T-helper 2 cell treated with Interferon-gamma antibody and Interleukin-4, amounts not matched to agents 5 μg/mL and 100 μg/mL, for 36 hours (primary cell): ENCODE data around the gene INCA1.

Experiments
- DNase-seq: peaks from one replicate; pipeline ENCODE4 v3.0.0; 2021; ENCODE audit warnings: low spot score
- H3K27ac Mint-ChIP-seq: one replicate; pipeline ENCODE4 v1.8.0; 2021; ENCODE audit warnings: mild to moderate bottlenecking, mixed read lengths
- H3K27me3 Mint-ChIP-seq: one replicate; pipeline ENCODE4 v1.8.0; 2021; ENCODE audit warnings: low read depth, mixed read lengths
- H3K36me3 Mint-ChIP-seq: one replicate; pipeline ENCODE4 v1.8.0; 2021; ENCODE audit warnings: low read depth, mixed read lengths
- H3K4me1 Mint-ChIP-seq: one replicate; pipeline ENCODE4 v1.8.0; 2021; ENCODE audit warnings: low read depth, mixed read lengths
- H3K4me3 Mint-ChIP-seq: one replicate; pipeline ENCODE4 v1.8.0; 2022; ENCODE audit warnings: mild to moderate bottlenecking, moderate library complexity, mixed read lengths
- H3K9me3 Mint-ChIP-seq: one replicate; pipeline ENCODE4 v1.8.0; 2021; ENCODE audit warnings: mixed read lengths

The INCA1 gene

DNA sequence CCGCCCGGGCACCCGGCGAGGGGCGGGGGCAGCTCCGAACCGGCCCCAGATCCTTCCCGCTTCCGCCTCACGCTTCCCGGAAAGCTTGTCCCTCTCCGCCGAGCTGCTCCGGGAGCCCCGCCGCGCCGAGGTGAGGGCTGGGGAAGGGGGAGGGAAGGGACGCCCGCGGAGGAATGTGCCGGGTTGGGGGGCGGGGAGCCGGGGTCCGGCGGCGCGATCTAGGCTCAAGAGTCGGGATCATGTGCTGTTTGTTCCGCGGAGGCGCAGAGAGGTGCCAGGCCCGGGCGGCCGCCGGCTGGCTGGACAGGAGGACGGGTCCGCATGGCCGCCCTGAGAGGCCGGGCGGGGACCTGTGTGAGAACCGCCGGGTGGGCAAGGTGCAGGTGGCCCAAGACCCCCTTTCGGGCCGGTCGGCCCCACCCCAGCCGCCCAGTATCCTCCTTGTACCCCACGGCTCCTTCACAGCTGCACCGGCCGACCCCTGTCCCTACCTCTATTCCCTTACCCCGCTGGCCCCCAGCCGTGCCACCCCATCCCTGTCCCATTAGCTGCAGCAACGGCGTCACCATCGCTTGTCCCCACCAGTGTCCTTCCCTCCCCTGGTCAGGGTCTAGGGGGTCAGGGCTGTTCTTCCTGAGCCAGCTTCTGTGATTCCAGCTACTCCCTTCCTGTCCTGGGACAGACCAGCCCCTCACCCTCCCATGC is 857 bp upstream of the INCA1 start:
- H3K27ac Mint-ChIP-seq, result peak overlapping the region; percentile 63
- no peaks in the 10 kb centered on the region for H3K27me3 Mint-ChIP-seq
- peak overlapping the region; percentile 89 for H3K4me3 Mint-ChIP-seq
- H3K9me3 Mint-ChIP-seq, result no peaks in the 10 kb centered on the region
- no peak for DNase-seq
- H3K4me1 Mint-ChIP-seq, result peaks cover 18% of the 10 kb centered on the region
- H3K36me3 Mint-ChIP-seq, result peaks cover 11% of the 10 kb centered on the region

DNA sequence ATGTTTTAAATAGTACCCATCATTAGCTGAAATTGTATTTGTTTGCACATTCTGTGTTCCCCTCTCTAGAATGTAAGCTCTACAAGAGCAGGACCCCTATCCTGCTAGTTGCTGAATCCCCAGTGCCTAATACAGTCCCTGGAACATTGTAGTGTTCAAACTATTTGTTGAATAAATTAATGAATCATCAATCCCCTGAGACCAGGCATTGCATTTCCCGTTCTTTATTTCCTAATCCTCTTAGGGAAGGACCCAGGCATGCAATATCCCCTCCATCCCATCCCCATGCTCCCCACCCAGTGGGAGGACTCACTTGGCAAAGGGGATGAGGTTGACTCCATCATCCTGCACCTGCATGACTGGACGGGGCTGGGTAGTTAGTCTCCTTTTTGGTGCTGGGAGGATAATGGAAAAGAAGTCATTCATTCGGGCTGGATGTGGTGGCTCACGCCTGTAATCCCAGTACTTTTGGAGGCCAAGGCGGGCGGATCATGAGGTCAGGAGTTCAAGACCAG is 3.2 kb downstream of the INCA1 start:
- Mint-ChIP-seq H3K36me3 (peaks cover 4% of the 10 kb centered on the region), H3K4me1 (peaks cover 17% of the 10 kb centered on the region), H3K27me3 (no peaks in the 10 kb centered on the region), H3K4me3 (no peak overlapping the region), H3K27ac (no peak overlapping the region), H3K9me3 (no peaks in the 10 kb centered on the region)
- DNase-seq, result no peak

DNA sequence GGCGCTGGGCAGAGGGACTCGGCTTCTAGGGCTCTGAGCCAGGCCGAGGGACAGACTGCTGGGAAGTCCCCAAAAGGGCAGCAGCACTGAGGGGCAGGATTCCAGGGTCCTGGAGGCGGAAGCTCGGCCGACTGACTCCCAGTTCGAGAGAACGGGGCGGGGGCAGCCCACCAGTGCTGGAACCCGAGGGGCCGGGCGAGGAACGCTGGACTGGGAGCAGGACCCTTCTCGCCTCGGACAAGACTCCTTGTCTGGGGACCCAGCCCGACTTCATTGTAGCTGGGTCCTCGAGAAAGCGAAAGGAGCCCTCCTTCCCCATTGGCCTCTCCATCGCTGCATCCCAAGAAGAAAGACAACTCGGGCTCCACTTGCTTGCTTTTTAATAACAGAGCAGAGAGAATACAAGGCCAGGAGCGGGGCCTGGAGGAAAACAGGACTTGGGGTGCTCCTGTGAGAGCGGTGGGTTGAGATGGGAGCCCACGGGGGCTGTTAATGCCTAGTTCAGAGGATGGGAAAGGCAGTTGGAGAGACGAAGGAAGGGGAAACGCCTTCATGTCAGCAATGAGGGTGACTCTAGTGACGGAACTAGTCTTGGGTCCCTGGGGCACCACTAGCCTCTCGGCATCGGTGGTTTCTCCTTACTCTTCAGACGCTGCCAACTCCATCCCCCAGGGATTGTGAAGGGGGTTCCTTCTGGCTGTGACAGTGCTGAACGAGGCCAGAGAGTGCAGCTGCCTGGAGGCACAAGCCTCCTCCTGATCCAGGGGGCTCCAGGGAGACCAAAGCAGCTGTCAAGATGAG is 9.4 kb downstream of the INCA1 start:
- Mint-ChIP-seq H3K27ac (peak overlapping the region; percentile 85), H3K36me3 (peaks cover 16% of the 10 kb centered on the region), H3K4me1 (peaks cover 33% of the 10 kb centered on the region), H3K4me3 (peak overlapping the region; percentile 94), H3K9me3 (no peaks in the 10 kb centered on the region), H3K27me3 (no peaks in the 10 kb centered on the region)
- no peak for DNase-seq

DNA sequence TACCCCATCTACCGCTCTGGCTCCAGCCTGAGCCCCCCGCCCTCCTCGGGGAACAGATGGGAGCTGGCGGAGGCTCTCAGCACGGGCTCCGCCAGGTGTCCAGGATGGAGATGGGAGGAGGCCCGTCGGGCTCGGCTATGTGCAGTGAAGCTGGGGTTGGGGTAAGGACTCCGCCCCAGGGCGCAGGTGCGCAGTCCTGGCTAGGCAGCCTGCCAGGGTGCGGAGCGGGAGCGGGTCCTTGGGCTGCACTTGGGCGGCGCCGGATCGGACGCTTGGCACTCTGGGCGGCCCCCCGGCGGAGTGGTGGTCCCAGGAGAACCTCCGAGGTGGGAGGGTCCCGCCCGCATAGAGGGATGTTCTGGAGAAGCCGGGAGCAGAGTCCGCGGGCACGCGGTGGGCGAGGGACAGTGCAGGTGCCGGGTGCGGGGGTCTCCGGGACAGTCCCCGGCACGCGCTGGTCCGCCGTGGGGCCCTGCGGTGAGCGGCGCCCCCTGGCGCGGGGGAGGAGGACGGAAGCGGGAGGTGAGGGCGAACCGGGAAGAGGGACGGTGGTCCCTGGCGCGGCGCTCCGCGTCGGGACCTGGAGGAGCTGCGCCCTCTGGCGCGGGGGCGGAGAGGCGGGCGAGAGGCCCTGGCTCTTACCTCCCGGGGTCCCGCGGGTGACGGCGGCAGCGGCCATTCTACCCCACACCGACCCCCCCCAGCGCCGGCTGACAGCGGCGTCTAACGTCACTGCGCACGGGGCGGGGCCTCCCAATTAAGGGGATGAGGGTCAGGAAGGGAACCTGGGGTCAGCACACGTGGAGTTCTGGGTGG is 10.2 kb downstream of the INCA1 start, which contains the start of gene CAMTA2:
CAMTA2 (minus strand) TSS at position 725 of the 816 bp plus-strand sequence. CDS start 1,453 bp downstream, outside the sequence.
- H3K4me1 Mint-ChIP-seq, result peaks cover 33% of the 10 kb centered on the region
- peak; percentile 79 for DNase-seq
- no peaks in the 10 kb centered on the region for H3K27me3 Mint-ChIP-seq
- peak within 1 kb of the TSS; percentile 85 for H3K27ac Mint-ChIP-seq
- H3K9me3 Mint-ChIP-seq, result no peaks in the 10 kb centered on the region
- peak within 1 kb of the TSS; percentile 94 for H3K4me3 Mint-ChIP-seq
- peaks cover 24% of the 10 kb centered on the region for H3K36me3 Mint-ChIP-seq

DNA sequence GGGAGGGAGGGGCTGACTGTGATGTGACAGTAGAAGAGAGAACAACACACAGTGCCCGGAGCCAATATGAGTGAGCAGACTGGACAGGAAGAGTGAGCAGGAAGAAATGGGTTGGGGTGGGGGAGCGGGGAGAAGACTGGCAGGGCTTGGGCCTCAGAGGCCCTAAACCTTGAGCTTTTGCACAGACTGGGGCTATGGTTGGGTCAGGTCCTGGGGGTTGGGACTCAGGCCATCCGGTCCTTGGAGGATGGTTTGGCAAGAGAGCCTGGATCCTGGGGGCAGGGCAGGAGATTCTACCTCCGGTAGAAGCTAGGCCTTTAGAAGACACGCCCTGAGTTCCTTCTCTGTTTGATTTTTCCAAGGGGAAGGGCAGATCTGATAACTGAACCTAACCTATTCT is 10.9 kb downstream of the INCA1 start:
- H3K27me3 Mint-ChIP-seq, result no peaks in the 10 kb centered on the region
- peak overlapping the region; percentile 85 for H3K27ac Mint-ChIP-seq
- H3K9me3 Mint-ChIP-seq, result no peaks in the 10 kb centered on the region
- H3K4me1 Mint-ChIP-seq, result peaks cover 33% of the 10 kb centered on the region
- H3K4me3 Mint-ChIP-seq, result peak overlapping the region; percentile 94
- H3K36me3 Mint-ChIP-seq, result peaks cover 24% of the 10 kb centered on the region
- peak; percentile 24 for DNase-seq

DNA sequence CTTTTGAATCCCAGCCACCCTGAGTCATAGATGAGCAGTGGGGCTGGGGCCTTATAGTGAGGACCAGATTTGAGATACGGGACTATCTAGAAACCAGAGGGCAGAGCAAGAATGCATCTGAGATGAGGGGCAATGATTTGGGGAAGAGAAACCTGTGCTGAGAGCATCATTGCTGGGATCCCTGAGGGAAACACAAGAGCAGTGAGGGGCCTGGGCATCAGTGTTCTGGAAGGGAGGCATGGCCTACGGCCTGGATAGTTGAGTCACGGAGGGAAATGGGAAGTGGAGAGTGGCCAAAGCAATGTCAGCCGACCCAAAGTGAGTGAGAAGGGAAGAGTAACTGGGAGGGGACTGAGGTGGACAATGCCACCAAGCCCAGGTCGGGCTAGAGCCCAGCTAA is 15.0 kb downstream of the INCA1 start:
- Mint-ChIP-seq H3K36me3 (peaks cover 52% of the 10 kb centered on the region), H3K27me3 (no peaks in the 10 kb centered on the region), H3K9me3 (no peaks in the 10 kb centered on the region), H3K4me3 (no peak overlapping the region), H3K4me1 (peaks cover 30% of the 10 kb centered on the region), H3K27ac (peak overlapping the region; percentile 39)
- DNase-seq, result no peak

DNA sequence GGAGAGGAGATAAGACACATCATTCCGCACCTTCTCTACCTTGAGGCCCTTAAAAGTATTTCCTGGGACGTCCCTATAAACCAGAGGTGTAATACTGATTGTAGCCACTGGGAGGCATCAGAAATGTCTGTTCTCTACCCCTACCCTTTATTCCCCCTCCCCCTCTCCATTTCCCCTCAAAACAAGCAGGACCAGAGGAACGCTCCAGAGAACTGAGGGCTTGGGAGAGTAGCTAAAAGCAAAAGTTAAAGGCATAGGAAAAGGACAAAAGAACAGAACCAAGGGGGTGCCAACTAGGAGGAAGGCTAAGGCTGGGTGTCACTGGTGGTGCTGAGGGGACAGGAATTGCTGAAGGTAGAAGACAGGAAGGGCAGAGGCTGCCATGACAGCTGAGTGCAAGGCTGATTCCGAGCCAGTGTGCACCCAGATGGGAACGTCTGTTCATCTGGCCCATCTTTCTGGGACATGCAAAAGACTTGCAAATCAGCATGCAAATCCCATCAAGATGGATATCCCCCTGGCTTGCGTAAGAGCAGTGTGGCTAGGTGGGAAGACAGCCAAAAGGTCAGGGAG is 16.6 kb downstream of the INCA1 start:
- H3K9me3 Mint-ChIP-seq, result no peaks in the 10 kb centered on the region

DNA sequence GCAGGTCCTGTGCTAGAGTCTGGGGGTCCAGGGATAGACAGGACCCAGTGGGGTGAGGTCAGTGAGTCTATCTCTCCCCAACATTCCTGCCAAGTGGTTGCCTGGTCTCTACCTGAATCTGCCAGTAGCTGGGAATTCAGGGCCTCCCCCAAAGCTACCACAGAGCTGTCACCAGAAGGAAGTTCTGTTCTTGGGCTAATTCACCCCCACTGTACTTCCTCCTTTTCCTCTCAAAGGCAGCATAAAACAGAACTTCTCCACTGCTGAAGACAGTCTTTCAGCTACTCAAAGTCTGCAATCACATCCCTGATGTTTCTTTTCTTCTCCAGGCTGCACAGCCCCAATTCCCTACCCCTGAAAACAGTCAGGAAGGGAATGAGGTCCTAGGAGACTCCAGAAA is 18.6 kb downstream of the INCA1 start:
- peaks cover 67% of the 10 kb centered on the region for H3K36me3 Mint-ChIP-seq
- H3K27ac Mint-ChIP-seq, result no peak overlapping the region
- DNase-seq, result no peak
- no peaks in the 10 kb centered on the region for H3K9me3 Mint-ChIP-seq
- H3K4me1 Mint-ChIP-seq, result peaks cover 14% of the 10 kb centered on the region
- no peak overlapping the region for H3K4me3 Mint-ChIP-seq
- no peaks in the 10 kb centered on the region for H3K27me3 Mint-ChIP-seq

More for the DNA sequence above, 16.6 kb downstream of the INCA1 start:
- Mint-ChIP-seq H3K27ac (peak overlapping the region; percentile 68), H3K4me1 (peaks cover 20% of the 10 kb centered on the region), H3K36me3 (peaks cover 56% of the 10 kb centered on the region), H3K27me3 (no peaks in the 10 kb centered on the region), H3K4me3 (no peak overlapping the region)
- peak; percentile 29 for DNase-seq

DNA sequence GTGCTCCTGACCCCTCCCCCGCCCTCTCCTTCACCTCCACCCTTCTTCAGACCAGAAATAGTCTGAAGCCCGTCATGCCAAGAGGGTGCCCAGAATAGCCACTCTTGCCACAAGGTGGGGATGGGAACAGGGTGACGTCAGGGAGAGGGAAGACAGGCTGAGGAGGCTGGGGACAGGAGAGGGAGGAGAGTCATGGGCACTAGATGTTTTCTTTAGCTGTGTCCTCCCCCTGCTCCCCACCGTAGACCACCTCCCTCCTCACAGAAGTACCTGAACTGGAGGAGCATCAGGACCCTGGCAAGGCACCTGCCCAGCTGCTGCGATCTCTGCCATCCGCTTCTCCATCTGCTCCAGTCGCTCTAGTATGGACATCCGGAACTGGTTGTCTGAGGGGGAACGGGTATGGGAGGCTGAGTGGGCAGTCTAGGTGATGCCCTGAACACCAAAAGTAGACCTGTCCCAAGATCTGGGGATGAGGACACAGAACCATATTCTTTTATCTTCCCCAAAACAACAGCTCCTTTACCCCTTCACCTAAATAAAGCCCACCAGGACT is 23.1 kb downstream of the INCA1 start:
- peaks cover 63% of the 10 kb centered on the region for H3K36me3 Mint-ChIP-seq

DNA sequence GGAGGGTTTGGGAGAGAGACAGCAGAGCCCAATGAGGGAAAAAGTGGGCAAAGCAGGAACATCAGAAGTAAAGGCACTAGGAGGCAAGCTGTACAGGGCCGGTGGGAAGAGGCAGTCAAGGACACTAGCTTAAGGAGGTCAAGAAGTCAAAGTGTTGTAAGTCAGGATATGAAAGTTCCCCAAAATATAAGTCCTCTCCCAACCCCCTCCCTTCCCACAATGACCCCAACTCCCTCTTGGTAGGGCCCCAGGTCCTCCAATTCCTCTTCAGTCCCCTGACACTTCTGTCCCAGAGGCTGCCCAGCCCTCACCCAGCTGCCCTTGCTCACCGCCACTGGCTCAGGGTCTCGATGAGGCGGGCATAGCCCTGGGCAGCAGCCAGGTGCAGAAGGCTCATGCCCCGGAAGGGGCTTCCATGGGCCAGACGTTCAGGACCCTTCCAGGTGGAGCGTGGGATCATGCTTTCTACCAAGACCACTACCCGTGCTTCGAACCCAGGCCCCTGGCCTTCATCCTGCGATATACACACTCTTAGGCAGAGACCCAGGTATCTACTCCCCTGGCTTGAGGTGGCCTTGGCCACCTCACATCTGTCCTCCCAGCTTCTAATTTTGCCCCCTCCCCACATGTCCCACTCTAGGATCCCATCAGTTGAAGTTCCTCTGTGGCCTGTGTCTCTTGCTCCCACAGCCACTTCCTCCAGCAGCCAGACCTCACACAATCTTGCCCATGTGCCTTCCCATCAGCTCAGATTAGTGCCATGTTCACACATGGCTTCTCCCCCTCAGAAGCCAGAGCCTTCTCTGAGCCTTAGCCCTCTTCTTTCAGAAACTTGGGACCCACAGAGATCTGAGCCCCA is 23.8 kb downstream of the INCA1 start:
- no peak for DNase-seq
- Mint-ChIP-seq H3K36me3 (peaks cover 59% of the 10 kb centered on the region), H3K4me1 (peaks cover 2% of the 10 kb centered on the region), H3K27ac (peak overlapping the region; percentile 43), H3K27me3 (no peaks in the 10 kb centered on the region), H3K4me3 (no peak overlapping the region), H3K9me3 (no peaks in the 10 kb centered on the region)

More for the DNA sequence above, 23.1 kb downstream of the INCA1 start:
- peaks cover 2% of the 10 kb centered on the region for H3K4me1 Mint-ChIP-seq
- H3K27me3 Mint-ChIP-seq, result no peaks in the 10 kb centered on the region
- H3K4me3 Mint-ChIP-seq, result no peak overlapping the region
- H3K9me3 Mint-ChIP-seq, result no peaks in the 10 kb centered on the region
- no peak overlapping the region for H3K27ac Mint-ChIP-seq
- no peak for DNase-seq

DNA sequence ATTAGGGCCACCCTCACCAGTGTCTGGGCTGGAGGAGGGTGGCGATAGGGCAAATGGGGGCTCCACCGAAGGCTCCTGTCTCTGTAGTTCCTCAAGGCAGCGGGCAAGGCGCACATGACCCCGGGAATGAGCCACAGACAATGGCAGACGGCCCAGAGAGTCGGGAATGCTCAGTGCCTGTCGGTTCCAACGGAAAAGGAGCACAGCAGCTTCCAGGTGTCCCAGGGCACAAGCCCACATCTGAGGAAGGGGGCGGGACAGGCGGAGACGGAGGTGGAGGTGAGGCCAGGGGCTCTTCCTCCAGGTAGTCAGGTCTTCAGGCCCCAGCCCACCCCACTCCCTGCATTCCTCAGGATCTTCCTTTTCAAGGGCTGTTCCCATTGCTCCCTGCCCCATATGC is 24.6 kb downstream of the INCA1 start:
- Mint-ChIP-seq H3K4me3 (no peak overlapping the region), H3K27me3 (no peaks in the 10 kb centered on the region), H3K9me3 (no peaks in the 10 kb centered on the region), H3K4me1 (peaks cover 2% of the 10 kb centered on the region), H3K27ac (no peak overlapping the region), H3K36me3 (peaks cover 53% of the 10 kb centered on the region)
- DNase-seq, result no peak

DNA sequence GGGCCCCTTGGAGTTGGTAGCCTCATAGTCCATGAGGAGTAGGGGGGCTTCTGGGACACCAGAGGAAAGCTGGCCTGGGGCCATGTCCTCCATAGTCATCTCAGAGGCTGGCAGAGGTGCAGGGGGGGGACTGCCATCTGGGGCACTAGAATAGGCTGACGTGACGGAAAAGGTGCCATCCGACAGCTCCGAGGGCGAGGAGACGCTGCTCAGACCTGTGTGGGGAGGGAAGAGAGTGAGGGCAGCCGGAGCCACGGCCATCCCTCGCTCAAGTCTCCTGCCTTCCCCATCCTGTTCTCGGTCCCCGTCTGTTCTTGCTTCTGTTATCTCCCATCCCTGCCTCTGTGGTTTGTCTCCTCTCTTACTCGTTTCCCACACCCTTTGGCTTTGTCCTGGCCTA is 25.0 kb downstream of the INCA1 start:
- Mint-ChIP-seq H3K9me3 (no peaks in the 10 kb centered on the region), H3K4me3 (no peak overlapping the region), H3K36me3 (peaks cover 50% of the 10 kb centered on the region), H3K27me3 (no peaks in the 10 kb centered on the region), H3K4me1 (peaks cover 2% of the 10 kb centered on the region), H3K27ac (no peak overlapping the region)
- DNase-seq, result no peak
